ENCODE measurements around the gene LGALSL.
A peak's percentile ranks its signal among the peaks of the same experiment; 100 is the strongest.

The LGALSL gene

DNA sequence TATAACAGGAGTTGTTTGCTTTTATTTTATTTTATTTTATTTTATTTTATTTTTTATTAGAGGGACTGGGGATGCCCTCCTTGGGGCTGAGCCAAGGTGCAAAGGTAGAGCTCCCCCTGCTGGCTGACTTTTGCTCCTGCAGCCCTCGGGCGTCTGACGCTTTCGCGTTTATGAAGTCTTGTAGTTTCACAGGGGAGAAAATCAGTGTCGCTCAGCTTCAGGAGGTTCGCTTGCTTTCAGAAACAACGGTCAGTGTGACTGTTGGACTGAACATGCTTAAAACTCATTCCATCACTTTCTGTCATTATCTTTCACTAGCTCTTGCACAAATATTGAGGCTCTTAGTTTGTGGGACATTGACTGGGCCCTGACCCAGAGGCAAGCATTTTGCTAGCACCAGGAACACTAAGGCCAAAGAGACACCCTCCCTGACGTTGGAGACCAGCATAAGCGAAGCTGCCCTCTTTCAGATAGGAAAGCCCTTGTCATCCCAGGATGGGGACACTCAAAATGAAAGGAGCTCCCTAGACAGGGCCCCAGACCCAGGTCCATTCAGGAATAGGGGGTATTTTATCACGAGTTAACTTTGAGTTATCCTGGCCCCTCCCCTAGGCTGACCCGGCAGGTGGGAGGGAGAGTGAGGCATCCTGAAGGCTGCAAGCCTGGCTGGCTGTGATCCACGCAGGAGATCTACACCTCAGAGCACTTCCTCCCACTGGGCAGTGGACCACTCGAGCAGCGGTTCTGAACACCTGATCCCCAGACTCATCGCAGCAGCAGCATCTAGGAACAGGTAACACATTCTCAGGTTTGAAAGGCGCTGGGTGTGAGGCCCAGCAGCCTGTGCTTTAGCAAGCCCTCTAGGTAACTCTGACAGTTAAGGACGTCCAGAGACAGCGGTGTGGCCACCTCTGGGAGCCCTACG lies 34.4 kb downstream of the LGALSL start:
- H3K27ac ChIP-seq, result no peak overlapping the region
- TF ChIP-seq, protein P1, sequence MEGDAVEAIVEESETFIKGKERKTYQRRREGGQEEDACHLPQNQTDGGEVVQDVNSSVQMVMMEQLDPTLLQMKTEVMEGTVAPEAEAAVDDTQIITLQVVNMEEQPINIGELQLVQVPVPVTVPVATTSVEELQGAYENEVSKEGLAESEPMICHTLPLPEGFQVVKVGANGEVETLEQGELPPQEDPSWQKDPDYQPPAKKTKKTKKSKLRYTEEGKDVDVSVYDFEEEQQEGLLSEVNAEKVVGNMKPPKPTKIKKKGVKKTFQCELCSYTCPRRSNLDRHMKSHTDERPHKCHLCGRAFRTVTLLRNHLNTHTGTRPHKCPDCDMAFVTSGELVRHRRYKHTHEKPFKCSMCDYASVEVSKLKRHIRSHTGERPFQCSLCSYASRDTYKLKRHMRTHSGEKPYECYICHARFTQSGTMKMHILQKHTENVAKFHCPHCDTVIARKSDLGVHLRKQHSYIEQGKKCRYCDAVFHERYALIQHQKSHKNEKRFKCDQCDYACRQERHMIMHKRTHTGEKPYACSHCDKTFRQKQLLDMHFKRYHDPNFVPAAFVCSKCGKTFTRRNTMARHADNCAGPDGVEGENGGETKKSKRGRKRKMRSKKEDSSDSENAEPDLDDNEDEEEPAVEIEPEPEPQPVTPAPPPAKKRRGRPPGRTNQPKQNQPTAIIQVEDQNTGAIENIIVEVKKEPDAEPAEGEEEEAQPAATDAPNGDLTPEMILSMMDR (conservative IDR thresholded peaks at IDR 0.05; ENCODE audit: low read depth), result peak; percentile 86
- ChIA-PET CTCF (interaction anchor here (0.6 to 2.9 kb wide), 33 partner anchors 9 to 464 kb away, joined by 3 to 61 read pairs (median 4); no protein-coding TSS in a partner anchor), POLR2A (ENCODE audit: low non-redundant PET) (no interaction called here)
- DNase-seq (ENCODE audit: low spot score), result peak; percentile 69

DNA sequence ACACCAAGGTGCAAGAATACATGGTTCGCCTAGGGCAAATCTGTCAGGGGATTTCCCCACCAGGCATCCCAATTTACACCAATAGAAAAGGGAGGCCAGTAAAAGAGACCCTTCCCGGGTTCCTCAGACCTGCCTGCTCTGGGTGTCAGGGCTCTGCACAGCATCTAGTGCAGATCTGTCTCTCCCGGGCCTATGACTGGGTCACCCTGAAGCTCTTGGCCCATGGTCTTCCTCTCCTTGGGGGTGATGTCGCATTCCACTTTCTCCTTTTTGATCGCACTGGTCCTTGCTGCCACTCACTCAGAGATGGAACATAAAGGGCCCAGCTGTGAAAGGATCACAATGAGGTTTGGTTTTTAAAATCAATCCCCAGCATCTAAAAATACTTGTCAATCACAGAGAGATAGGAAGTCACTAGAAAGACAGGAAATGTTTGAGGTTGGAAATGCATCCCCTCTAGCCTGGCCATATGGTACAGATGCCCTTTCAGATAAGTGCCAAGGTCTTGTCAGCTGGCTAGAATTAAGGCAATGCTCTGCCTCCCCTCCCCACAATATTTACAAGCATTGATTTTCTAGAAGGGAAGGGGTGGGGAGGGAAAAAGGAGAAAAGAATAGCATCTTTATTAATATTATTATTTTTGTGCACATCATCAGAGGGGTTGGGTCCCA lies 35.3 kb downstream of the LGALSL start:
- TF ChIP-seq, protein P1 (conservative IDR thresholded peaks at IDR 0.05; ENCODE audit: low read depth), result no peak
- no peak overlapping the region for H3K27ac ChIP-seq
- DNase-seq (ENCODE audit: low spot score), result no peak
- POLR2A ChIA-PET (ENCODE audit: low non-redundant PET), result no interaction called here
- CTCF ChIA-PET, result interaction anchor here (0.6 to 2.9 kb wide), 2 partner anchors 27 to 160 kb away, joined by 3 to 61 read pairs; no protein-coding TSS in a partner anchor

DNA sequence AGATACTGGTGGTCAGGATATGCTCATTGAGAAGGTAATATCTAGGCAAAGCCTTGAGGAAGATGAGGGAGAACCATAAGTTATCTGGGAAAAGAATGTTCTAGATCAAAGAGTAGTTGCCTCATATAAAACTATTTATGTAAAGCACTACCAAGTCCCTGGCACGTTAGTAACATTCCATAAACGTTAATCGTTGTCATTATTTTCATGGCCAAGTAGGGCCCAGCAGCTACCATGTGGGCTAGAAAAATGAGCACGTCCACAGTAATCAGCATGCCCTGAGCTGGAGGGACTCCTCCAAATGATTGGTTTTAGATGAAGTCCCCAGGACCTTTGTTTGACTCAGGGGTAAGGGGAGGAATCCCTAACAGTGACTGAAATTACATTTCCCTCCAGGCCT lies 37.5 kb downstream of the LGALSL start:
- TF ChIP-seq, protein P1 (conservative IDR thresholded peaks at IDR 0.05; ENCODE audit: low read depth), result no peak
- ChIA-PET POLR2A (ENCODE audit: low non-redundant PET) (no interaction called here), CTCF (no interaction called here)
- H3K27ac ChIP-seq, result no peak overlapping the region
- no peak for DNase-seq (ENCODE audit: low spot score)

DNA sequence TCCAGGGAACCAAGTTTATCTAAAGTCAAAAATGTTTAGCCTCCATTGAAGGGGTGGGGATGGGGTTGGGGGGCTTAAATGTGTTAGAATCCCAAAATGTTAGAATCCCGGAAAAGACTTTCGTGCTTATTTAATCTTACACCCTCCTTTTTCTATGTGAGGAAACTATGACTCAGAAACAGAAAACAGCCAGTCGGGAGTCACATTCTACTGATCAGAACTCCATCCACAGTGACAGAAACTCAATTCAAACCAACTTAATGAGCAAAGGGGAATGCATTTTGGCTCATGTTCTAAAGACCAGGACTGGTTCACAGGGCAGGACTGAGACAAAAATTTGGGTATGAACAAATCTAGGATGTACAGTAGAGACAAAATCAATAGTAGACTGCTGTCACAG lies 38.3 kb downstream of the LGALSL start:
- TF ChIP-seq, protein P1 (conservative IDR thresholded peaks at IDR 0.05; ENCODE audit: low read depth), result no peak
- DNase-seq (ENCODE audit: low spot score), result no peak
- ChIA-PET CTCF (no interaction called here), POLR2A (ENCODE audit: low non-redundant PET) (no interaction called here)
- H3K27ac ChIP-seq, result no peak overlapping the region

DNA sequence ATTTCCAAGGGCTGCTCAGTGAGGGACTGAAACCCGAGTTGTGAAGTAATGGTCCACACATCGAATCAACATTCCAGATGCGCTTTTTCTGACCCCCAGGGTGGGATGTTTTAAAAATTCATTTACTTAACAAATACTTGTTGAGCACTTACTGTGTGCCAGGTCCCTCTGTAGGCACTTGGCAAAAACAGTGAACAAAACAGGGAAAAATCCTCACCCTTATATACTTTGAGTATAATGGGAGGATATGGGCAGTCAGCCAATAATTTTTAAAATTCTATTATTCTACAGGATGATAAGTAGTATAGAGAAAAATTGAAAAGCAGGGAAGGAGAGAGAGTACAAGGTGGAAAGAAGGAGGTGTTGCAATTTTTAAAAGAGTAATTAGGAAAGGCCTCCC lies 38.9 kb downstream of the LGALSL start:
- ChIA-PET POLR2A (ENCODE audit: low non-redundant PET) (no interaction called here), CTCF (interaction anchor here (0.6 kb wide), 3 partner anchors 95 to 453 kb away, joined by 3 to 4 read pairs (median 4); no protein-coding TSS in a partner anchor)
- TF ChIP-seq, protein P1 (conservative IDR thresholded peaks at IDR 0.05; ENCODE audit: low read depth), result no peak
- no peak overlapping the region for H3K27ac ChIP-seq
- DNase-seq (ENCODE audit: low spot score), result no peak

DNA sequence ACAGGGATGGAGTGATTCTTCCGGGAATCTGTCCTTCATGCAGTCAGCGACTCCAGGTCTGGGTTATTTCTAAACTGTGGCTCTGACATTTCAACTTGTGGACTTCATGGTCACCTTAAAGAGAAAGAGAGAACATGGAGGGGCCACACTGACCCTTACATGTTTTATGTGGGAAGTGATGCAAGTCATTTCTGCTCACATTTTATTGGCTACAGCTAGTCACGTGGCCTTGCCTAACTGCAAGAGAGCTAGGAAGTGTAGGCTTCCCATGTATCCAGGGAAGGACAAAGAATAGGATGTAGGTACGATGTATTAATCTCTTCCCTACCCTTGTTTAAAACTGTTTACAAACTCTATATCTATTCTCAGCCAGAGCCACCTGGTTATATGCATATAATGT lies 39.8 kb downstream of the LGALSL start:
- ChIA-PET POLR2A (ENCODE audit: low non-redundant PET) (no interaction called here), CTCF (interaction anchor here (0.6 to 1.4 kb wide), 2 partner anchors 163 to 375 kb away, joined by 4 to 6 read pairs; no protein-coding TSS in a partner anchor)
- H3K27ac ChIP-seq, result no peak overlapping the region
- DNase-seq (ENCODE audit: low spot score), result no peak
- TF ChIP-seq, protein P1 (conservative IDR thresholded peaks at IDR 0.05; ENCODE audit: low read depth), result no peak

Measured in RWPE1 (cell line).